OCI-LY7 (cell line): ENCODE measurements around the gene MYO16. TPM values are rescaled to one million over a fixed set of nuclear protein-coding genes. Genes with fewer than 3 reads are reported as not detected.

ENCODE experiments used
- BruUV-seq: library from RNA; stranded (reverse); fragments of 400-500 nt; replicated peaks from 2 replicates; lab custom pipeline; 2021; lab: Mats Ljungman, UMichigan
- CTCF ChIA-PET: fragments of 300-600 bp; sonication (Branson Sonifier 250); formaldehyde crosslinking; loops from one replicate; lab custom pipeline; 2022; ENCODE audit warnings: antibody characterized with exemption; ENCODE audit not compliant: unreplicated experiment; lab: Charles Lee
- POLR2A ChIA-PET: fragments of 300-600 bp; sonication (Branson Sonifier 250); formaldehyde crosslinking; loops from one replicate; lab custom pipeline; 2022; ENCODE audit warnings: antibody characterized with exemption; lab: Charles Lee
- DNase-seq: peaks from one replicate; pipeline ENCODE4 v3.0.0-alpha.2; 2015; ENCODE audit warnings: low spot score
- H2AFZ ChIP-seq: fragments of 200-600 bp; sonication (generic), shearing (Covaris generic); 2 replicates; pipeline ENCODE4 v1.6.1; 2014; ENCODE audit warnings: mild to moderate bottlenecking, antibody characterized with exemption, low read length, moderate library complexity
- H3K27ac ChIP-seq: fragments of 200-600 bp; sonication (generic); 2 replicates; pipeline ENCODE4 v1.5.1; 2014; ENCODE audit warnings: mixed run types, low read depth, mild to moderate bottlenecking, moderate library complexity, low read length, inconsistent platforms; ENCODE audit not compliant: poor library complexity, severe bottlenecking
- H3K36me3 ChIP-seq: fragments of 200-600 bp; sonication (generic); 2 replicates; pipeline ENCODE4 v1.6.1; 2014; ENCODE audit warnings: mild to moderate bottlenecking, antibody characterized with exemption, low read length, moderate library complexity, mixed read lengths; ENCODE audit not compliant: insufficient read depth
- H3K4me1 ChIP-seq: fragments of 200-600 bp; sonication (generic); 2 replicates; pipeline ENCODE4 v1.5.1; 2014; ENCODE audit warnings: mild to moderate bottlenecking, low read length; ENCODE audit not compliant: insufficient read depth, poor library complexity, severe bottlenecking
- H3K4me2 ChIP-seq: fragments of 200-600 bp; sonication (generic); 2 replicates; pipeline ENCODE4 v1.6.1; 2014; ENCODE audit warnings: mild to moderate bottlenecking, low read length
- H3K4me3 ChIP-seq: fragments of 200-600 bp; sonication (generic); 2 replicates; pipeline ENCODE4 v1.5.1; 2014; ENCODE audit warnings: mild to moderate bottlenecking, low read depth, low read length; ENCODE audit not compliant: poor library complexity, severe bottlenecking
- H3K79me2 ChIP-seq: fragments of 200-600 bp; sonication (generic); 2 replicates; pipeline ENCODE4 v1.6.1; 2016; ENCODE audit warnings: low read depth, mild to moderate bottlenecking, low read length, moderate library complexity, mixed read lengths; ENCODE audit not compliant: insufficient read depth
- H3K9me2 ChIP-seq: fragments of 200-600 bp; sonication (generic); 2 replicates; pipeline ENCODE4 v1.6.1; 2016; ENCODE audit warnings: mild to moderate bottlenecking, low read length, mixed read lengths; ENCODE audit not compliant: insufficient read depth
- H3K9me3 ChIP-seq: fragments of 200-600 bp; sonication (generic); 2 replicates; pipeline ENCODE4 v1.6.1; 2014; ENCODE audit warnings: mild to moderate bottlenecking, mixed run types, low read length, mixed read lengths
- H4K20me1 ChIP-seq: fragments of 200-600 bp; sonication (generic); 2 replicates; pipeline ENCODE4 v1.6.1; 2014; ENCODE audit warnings: mild to moderate bottlenecking, antibody characterized with exemption, low read length, moderate library complexity, mixed read lengths; ENCODE audit not compliant: insufficient read depth
- CTCF ChIP-seq: fragments of 200-600 bp; sonication (generic); conservative IDR thresholded peaks from 2 replicates; pipeline ENCODE4 v1.5.1; 2014; ENCODE audit warnings: mild to moderate bottlenecking, antibody characterized with exemption, low read length, moderate library complexity, mixed read lengths
- EZH2phosphoT487 ChIP-seq: fragments of 200-600 bp; sonication (generic); IDR thresholded peaks from 2 replicates; pipeline ENCODE4 v1.6.1; 2018; ENCODE audit warnings: low read depth, borderline replicate concordance, mild to moderate bottlenecking, mixed run types, antibody characterized with exemption, low read length, moderate library complexity, mixed read lengths
- intact Hi-C: fragments of 100-400 bp; cut with micrococcal nuclease; formaldehyde crosslinking; loops from one replicate; pipeline ENCODE4 v1.10.0; 2022; ENCODE audit not compliant: unreplicated experiment
- total RNA-seq, 2 experiments: library from RNA; depleted of rRNA in 1 of 2; stranded (reverse); fragments of >200 nt in 1 of 2; shearing (Covaris generic) in 1 of 2; gene quantifications; 2 replicates each; pipeline ENCODE4 v1.2.3, GENCODE V29; 2014 to 2022

MYO16 gene
- total RNA-seq, 2 experiments from 2014 or later, result 0.06 TPM; not detected in 1

DNA sequence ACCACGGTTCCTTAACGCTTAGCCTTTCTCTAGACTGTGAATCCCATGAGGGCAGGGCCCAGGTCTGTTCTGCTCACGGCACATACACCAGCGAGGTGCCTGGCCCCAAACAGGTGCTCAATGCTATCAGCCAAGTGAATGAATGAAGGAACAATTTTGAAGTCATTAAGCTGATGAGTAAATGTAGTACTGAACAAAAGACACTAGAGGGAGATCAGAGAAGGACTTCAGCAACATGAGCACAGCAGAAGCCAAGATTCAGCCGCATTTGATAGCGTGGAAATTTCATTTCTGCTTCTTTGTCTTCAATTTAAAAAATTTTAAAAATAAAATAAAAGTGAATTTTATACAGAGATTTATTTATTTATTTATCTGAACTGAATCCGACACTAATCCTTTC lies 20.1 kb upstream of the MYO16 start:
- Histone ChIP-seq H3K27ac (no peak overlapping the region), H3K4me2 (no peak overlapping the region), H3K79me2 (no peaks in the 10 kb centered on the region), H3K36me3 (no peaks in the 10 kb centered on the region), H3K4me1 (no peaks in the 10 kb centered on the region), H3K4me3 (no peak overlapping the region), H3K9me3 (no peaks in the 10 kb centered on the region), H4K20me1 (no peaks in the 10 kb centered on the region), H3K9me2 (no peaks in the 10 kb centered on the region), H2AFZ (no peak overlapping the region)
- intact Hi-C loops, result no loop called here
- TF ChIP-seq CTCF (0 out of 2 replicates have a peak, but pooled peaks have one; percentile 18), EZH2phosphoT487 (no peak)
- ChIA-PET CTCF (no interaction called here), POLR2A (no interaction called here)
- no peak for DNase-seq
- BruUV-seq, result no TSS peak

- Histone ChIP-seq H3K36me3 (no peaks in the 10 kb centered on the region), H2AFZ (no peak overlapping the region), H3K9me2 (no peaks in the 10 kb centered on the region), H3K9me3 (no peaks in the 10 kb centered on the region), H3K4me2 (no peak overlapping the region), H3K4me3 (no peak overlapping the region), H3K4me1 (no peaks in the 10 kb centered on the region), H3K79me2 (no peaks in the 10 kb centered on the region), H4K20me1 (no peaks in the 10 kb centered on the region), H3K27ac (no peak overlapping the region)
- no peak for TF ChIP-seq EZH2phosphoT487
- TF ChIP-seq CTCF, result no peak
- CTCF ChIA-PET, result no interaction called here
- no peak for DNase-seq
- intact Hi-C loops, result no loop called here
- POLR2A ChIA-PET, result no interaction called here
- BruUV-seq, result no TSS peak
Observed at GRCh38 chr13:108610507-108610906, 18.9 kb upstream of the MYO16 start.

DNA sequence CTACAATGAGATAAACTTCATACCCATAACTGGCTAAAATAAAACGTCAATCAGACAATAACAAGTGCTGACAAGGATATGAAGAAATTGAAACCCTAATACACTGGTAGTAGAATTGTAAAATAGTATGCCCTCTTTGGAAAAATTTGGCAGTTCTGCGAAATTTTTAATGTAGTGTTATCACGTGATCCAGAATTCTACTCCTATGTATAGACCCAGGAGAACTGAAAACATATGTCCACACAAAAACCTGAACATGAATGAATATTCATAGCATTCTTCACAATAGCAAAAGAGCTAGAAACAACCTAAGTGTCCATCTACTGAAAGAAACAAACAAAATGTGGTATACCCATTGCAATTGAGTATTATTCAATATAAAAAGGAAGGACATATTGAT lies 14.2 kb upstream of the MYO16 start:
- no peaks in the 10 kb centered on the region for H3K36me3 ChIP-seq
- H2AFZ ChIP-seq, result no peak overlapping the region
- no peak overlapping the region for H3K27ac ChIP-seq
- H3K4me1 ChIP-seq, result no peaks in the 10 kb centered on the region
- BruUV-seq, result no TSS peak
- no peak overlapping the region for H3K4me3 ChIP-seq
- no peaks in the 10 kb centered on the region for H3K79me2 ChIP-seq
- no peaks in the 10 kb centered on the region for H4K20me1 ChIP-seq
- DNase-seq, result no peak
- H3K9me2 ChIP-seq, result no peaks in the 10 kb centered on the region
- POLR2A ChIA-PET, result no interaction called here
- CTCF ChIA-PET, result no interaction called here
- H3K4me2 ChIP-seq, result no peak overlapping the region
- intact Hi-C loops, result no loop called here
- TF ChIP-seq CTCF (no peak), EZH2phosphoT487 (no peak)
- H3K9me3 ChIP-seq, result no peaks in the 10 kb centered on the region
